Erythroblast (primary cell): ENCODE measurements around the gene SQSTM1.

ENCODE experiments used
- DNase-seq, 2 experiments: peaks; one replicate each; lab custom pipeline; 2025; lab: John Stamatoyannopoulos, UW
- GATA1 ChIP-seq: IDR thresholded peaks from 2 replicates; pipeline ENCODE4 v1.6.1; 2011; ENCODE audit warnings: low read depth, mild to moderate bottlenecking, control low read depth, low read length, moderate library complexity
- POLR2A ChIP-seq: IDR thresholded peaks from 2 replicates; pipeline ENCODE4 v1.6.1; 2011; ENCODE audit warnings: mild to moderate bottlenecking, low read length

SQSTM1 gene

DNA sequence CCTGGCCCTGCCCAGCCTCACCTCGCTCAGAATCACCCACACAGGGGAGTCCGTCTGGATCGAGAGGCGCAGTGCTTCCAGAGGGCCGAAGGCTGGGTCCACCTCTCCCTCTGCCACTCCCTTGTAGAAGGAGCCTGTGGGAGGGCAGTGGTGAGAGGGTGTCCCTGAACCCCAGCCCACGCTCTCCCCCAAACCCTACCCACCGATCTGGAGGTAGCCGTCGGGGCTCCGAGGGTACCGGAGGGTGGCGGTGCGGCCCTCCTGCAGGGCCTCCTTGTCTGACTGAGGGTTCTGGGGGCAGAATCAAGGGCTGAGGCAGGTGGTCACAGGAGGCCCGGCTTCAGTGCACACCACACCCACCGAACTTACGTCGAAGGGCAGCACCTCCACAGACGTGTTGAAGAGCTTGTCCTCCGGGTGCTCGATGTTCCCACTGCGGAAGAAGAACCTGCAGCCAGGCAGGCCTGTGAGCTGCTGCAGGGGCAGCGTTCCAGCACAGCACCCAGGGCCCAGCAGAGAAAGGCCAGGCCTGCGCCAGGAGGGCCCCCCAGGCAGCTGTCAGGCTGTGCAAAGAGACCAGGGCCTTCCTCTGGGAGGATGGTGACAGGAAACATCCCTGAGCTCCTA lies 22.4 kb upstream of the SQSTM1 start:
- DNase-seq, result no peak
- TF ChIP-seq GATA1 (no peak), POLR2A (no peak)

- TF ChIP-seq POLR2A (no peak), GATA1 (no peak)
- DNase-seq, result no peak
Measured at GRCh38 chr5:179798771-179799643, 21.7 kb upstream of the SQSTM1 start.

GRCh38 chr5:179799644-179799973 lies 21.1 kb upstream of the SQSTM1 start:
- no peak for TF ChIP-seq POLR2A
- TF ChIP-seq GATA1, result no peak
- no peak for DNase-seq

- DNase-seq, result no peak
- TF ChIP-seq GATA1 (no peak), POLR2A (no peak)
Measured at GRCh38 chr5:179800071-179800695, 20.5 kb upstream of the SQSTM1 start.

DNA sequence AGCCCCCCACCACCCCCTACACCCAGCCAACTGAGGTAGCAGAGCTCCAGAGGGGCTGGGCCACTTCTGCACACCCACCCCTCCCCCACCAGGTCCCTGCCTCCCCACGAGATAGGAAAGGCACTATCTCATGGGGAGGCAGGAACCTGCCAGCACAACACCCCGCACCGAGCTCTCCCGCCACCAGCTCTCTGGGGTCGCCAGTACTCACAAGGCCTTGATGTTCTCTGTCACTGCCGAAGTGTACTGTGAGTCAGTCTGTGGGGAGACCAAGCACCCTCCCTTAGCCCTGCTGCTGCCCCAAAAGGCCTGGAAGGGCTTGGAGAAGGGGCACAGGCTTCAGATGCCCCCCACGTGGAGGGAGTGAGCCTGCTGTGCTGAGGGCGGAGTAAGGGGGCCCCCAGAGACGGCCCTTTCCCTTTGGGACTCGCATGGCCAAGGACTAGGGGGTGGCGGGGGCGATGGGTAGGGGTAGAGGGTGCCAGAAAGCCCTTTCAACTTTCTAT lies 20.0 kb upstream of the SQSTM1 start:
- TF ChIP-seq POLR2A (no peak), GATA1 (no peak)
- peak; percentile 36 to 52 for DNase-seq

DNA sequence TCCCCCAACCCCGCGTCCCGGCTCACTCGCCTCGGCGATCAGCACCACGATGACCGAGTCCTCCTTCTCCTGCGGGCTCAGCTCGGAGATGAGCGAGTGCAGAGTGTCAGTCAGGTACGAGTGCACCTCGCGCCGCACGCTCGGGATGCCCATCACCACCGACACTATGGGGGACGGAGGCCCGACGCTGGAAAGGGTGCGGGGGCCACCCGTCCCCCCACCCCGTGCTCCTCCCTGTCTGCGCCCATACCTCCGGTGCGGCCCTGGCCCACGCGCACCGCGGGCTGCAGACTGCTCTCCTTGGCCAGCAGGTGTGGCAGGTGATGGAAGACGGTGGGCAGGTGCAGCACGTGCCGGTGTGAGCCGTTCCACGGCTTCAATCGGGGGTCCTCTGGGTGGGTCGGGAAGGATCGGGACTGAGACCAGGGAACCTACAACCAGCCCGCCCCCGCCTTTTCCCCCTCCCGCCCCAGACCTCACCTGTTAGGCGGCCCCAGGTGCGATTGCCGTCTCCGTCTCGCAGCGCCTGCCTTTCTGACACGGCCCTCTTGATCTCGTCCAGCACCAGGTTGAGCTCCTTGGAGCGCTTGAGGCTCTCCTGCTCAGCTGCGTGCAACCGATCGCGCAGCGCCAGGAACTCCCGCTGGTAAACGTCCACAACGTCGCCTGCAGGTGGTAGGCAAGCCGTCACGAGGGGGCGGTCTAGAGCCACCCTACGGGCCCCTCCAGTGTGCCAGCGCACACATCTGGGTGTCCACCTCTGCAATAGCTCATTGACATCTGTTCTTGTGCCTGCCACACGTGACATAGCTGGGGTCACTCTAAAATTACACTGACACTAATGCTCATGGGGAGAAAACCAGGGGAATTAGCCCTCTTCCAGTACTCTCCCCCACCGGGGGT lies 19.1 kb upstream of the SQSTM1 start:
- TF ChIP-seq POLR2A (no peak), GATA1 (no peak)
- DNase-seq, result peak; percentile 81 to 86

DNA sequence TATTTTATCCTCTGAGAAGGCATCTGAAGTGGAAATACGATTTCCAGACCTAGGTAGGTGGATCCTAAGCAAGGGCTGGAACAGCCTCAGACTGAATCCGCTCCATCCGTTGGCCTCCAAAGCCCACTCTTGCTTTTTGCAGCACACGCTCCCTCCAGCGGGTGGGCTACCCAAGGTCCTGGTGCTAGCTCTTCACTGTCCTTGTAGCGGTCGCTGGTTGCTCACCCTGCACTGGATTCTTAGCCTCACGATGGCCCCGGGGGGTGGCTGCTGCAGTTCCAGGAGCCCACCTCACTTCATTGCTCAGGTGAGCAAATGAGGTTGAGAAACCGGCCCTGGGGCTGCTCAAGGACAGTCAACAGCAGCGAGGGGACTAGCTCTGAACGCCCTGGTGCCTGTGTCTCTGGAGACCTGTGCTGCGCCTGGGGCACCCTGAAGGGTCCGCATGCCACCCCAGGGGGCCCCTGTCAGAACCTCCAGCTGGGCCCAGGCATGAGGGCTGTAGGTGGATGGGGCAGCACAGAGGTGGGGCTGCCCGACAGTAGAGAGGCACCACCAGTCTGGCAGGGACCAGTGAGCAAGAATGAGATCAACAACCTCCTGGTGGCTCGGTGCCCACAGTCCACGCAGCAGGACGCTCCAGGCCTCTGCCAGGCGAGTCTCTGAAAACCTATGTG lies 18.4 kb upstream of the SQSTM1 start:
- TF ChIP-seq GATA1 (no peak), POLR2A (no peak)
- DNase-seq, result no peak

- DNase-seq, result no peak
- peak; percentile 9 for TF ChIP-seq POLR2A
- no peak for TF ChIP-seq GATA1
Measured at GRCh38 chr5:179802950-179803562, 17.6 kb upstream of the SQSTM1 start.

- TF ChIP-seq GATA1, result no peak
- peak; percentile 24 for TF ChIP-seq POLR2A
- DNase-seq, result peak; percentile 65 to 75
Measured at GRCh38 chr5:179803651-179804554, 16.8 kb upstream of the SQSTM1 start.

DNA sequence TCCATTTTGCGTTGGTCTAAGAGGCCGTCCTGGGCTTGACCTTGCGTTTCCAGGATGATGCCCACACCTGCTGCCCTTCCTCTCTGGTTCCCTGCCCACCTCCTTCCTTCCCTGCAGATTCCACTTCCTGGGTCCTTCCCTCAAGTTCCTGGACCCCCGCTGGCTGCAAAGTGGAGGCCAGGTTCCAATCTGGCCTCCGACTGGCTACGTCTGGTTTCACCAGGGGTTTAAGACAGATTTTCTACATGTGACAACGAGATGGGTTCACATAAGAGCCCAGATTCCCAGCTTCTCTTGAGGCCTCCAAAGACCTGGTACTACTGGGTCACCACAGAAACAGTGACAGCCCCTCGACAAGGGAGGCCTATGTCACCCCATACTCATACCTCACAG lies 16.2 kb upstream of the SQSTM1 start:
- TF ChIP-seq POLR2A, result no peak
- no peak for TF ChIP-seq GATA1

GRCh38 chr5:179805070-179805528 lies 15.6 kb upstream of the SQSTM1 start:
- no peak for TF ChIP-seq GATA1
- peak; percentile 29 for TF ChIP-seq POLR2A
- DNase-seq, result no peak

More for the DNA sequence above, 16.2 kb upstream of the SQSTM1 start:
- DNase-seq, result no peak
